Measurements from ENCODE around the gene PLPPR4. TPM values are rescaled to one million over a fixed set of nuclear protein-coding genes. Genes with fewer than 3 reads are reported as not detected.

PLPPR4 gene
- total RNA-seq, 1 experiment from 2014 or later: not detected

- intact Hi-C loops (cut with micrococcal nuclease; ENCODE audit: unreplicated experiment): no loop called here
- TF ChIP-seq CTCF (conservative IDR thresholded peaks at IDR 0.05): no peak
- no peak for TF ChIP-seq EZH2 (IDR thresholded peaks at IDR 0.05; ENCODE audit: low read depth)
These were observed 12.8 kb downstream of the PLPPR4 start for GRCh38 chr1:99277066-99277465.

GRCh38 chr1:99279525-99279924, 15.2 kb downstream of the PLPPR4 start:
- no peaks in the 10 kb centered on the region for H3K9me3 ChIP-seq (ENCODE audit: insufficient read depth, low read depth)
- no peaks in the 10 kb centered on the region for H3K9me2 ChIP-seq (ENCODE audit: insufficient read depth)
- DNase-seq: no peak
- no peaks in the 10 kb centered on the region for H3K4me1 ChIP-seq (replicated peaks; ENCODE audit: insufficient read depth)
- no peak for TF ChIP-seq CTCF (conservative IDR thresholded peaks at IDR 0.05)
- TF ChIP-seq EZH2 (IDR thresholded peaks at IDR 0.05; ENCODE audit: low read depth): no peak
- no peaks in the 10 kb centered on the region for H4K20me1 ChIP-seq (ENCODE audit: insufficient read depth)
- no peaks in the 10 kb centered on the region for H3K36me3 ChIP-seq (ENCODE audit: low read depth)
- no peaks in the 10 kb centered on the region for H3K79me2 ChIP-seq (ENCODE audit: low read depth)
- intact Hi-C loops (cut with micrococcal nuclease; ENCODE audit: unreplicated experiment): no loop called here
- no peaks in the 10 kb centered on the region for H3K27me3 ChIP-seq (ENCODE audit: insufficient read depth, low read depth)
- no peak overlapping the region for H2AFZ ChIP-seq
- no TSS peak for BruUV-seq (replicated peaks)
- no peaks in the 10 kb centered on the region for H3F3A ChIP-seq (ENCODE audit: insufficient read depth, low read depth)
- H3K27ac ChIP-seq: no peak overlapping the region
- H3K4me3 ChIP-seq: no peak overlapping the region
- POLR2A ChIA-PET (ENCODE audit: unreplicated experiment): no interaction called here
- CTCF ChIA-PET: no interaction called here
- H3K4me2 ChIP-seq: no peak overlapping the region

More at GRCh38 chr1:99277066-99277465, 12.8 kb downstream of the PLPPR4 start:
- Histone ChIP-seq H3K27ac (no peak overlapping the region), H3K9me2 (ENCODE audit: insufficient read depth) (no peaks in the 10 kb centered on the region), H3K4me3 (no peak overlapping the region), H4K20me1 (ENCODE audit: insufficient read depth) (no peaks in the 10 kb centered on the region), H3K4me1 (replicated peaks; ENCODE audit: insufficient read depth) (no peaks in the 10 kb centered on the region), H2AFZ (no peak overlapping the region), H3K9me3 (ENCODE audit: insufficient read depth, low read depth) (no peaks in the 10 kb centered on the region; the same call in 1 of the 2 replicates), H3K27me3 (ENCODE audit: insufficient read depth, low read depth) (no peaks in the 10 kb centered on the region), H3K36me3 (ENCODE audit: low read depth) (no peaks in the 10 kb centered on the region), H3F3A (ENCODE audit: insufficient read depth, low read depth) (no peaks in the 10 kb centered on the region), H3K4me2 (no peak overlapping the region), H3K79me2 (ENCODE audit: low read depth) (no peaks in the 10 kb centered on the region)
- POLR2A ChIA-PET (ENCODE audit: unreplicated experiment): no interaction called here
- no TSS peak for BruUV-seq (replicated peaks)
- DNase-seq: no peak
- CTCF ChIA-PET: no interaction called here

- no peak overlapping the region for H2AFZ ChIP-seq
- no peak overlapping the region for H3K27ac ChIP-seq
- no TSS peak for BruUV-seq (replicated peaks)
- H3K9me3 ChIP-seq (ENCODE audit: insufficient read depth, low read depth): no peaks in the 10 kb centered on the region
- no peak for TF ChIP-seq EZH2 (IDR thresholded peaks at IDR 0.05; ENCODE audit: low read depth)
- TF ChIP-seq CTCF (conservative IDR thresholded peaks at IDR 0.05): no peak
- H3K4me2 ChIP-seq: no peak overlapping the region
- ChIA-PET CTCF (no interaction called here), POLR2A (ENCODE audit: unreplicated experiment) (no interaction called here)
- intact Hi-C loops (cut with micrococcal nuclease; ENCODE audit: unreplicated experiment): no loop called here
- H3K9me2 ChIP-seq (ENCODE audit: insufficient read depth): no peaks in the 10 kb centered on the region
- H3K36me3 ChIP-seq (ENCODE audit: low read depth): no peaks in the 10 kb centered on the region
- H3K27me3 ChIP-seq (ENCODE audit: insufficient read depth, low read depth): no peaks in the 10 kb centered on the region
- H4K20me1 ChIP-seq (ENCODE audit: insufficient read depth): no peaks in the 10 kb centered on the region
- DNase-seq: no peak
- no peaks in the 10 kb centered on the region for H3F3A ChIP-seq (ENCODE audit: insufficient read depth, low read depth)
- no peak overlapping the region for H3K4me3 ChIP-seq
- H3K79me2 ChIP-seq (ENCODE audit: low read depth): no peaks in the 10 kb centered on the region
- H3K4me1 ChIP-seq (replicated peaks; ENCODE audit: insufficient read depth): no peaks in the 10 kb centered on the region
These were observed 16.8 kb downstream of the PLPPR4 start for GRCh38 chr1:99281105-99281504.
